Lower leg skin (tissue), 3 donors: ENCODE measurements around the gene SRMS.

Source experiments
- CTCF ChIP-seq, 3 donors: fragments of 450-650 bp; IDR thresholded peaks; one replicate each; pipeline ENCODE4 v1.5.1; 2016; ENCODE audit warnings: antibody characterized with exemption in 3 of 3, mild to moderate bottlenecking in 3 of 3, moderate library complexity in 2 of 3
- POLR2A ChIP-seq, 2 donors: fragments of 450-650 bp; IDR thresholded peaks; one replicate each; pipeline ENCODE4 v1.6.1; 2016 to 2017; ENCODE audit warnings: antibody characterized with exemption in 2 of 2, mild to moderate bottlenecking in 1 of 2, moderate library complexity in 1 of 2

- TF ChIP-seq CTCF (IDR thresholded peaks at IDR 0.05) (no peak), POLR2A (IDR thresholded peaks at IDR 0.05) (no peak)
Measured at GRCh38 chr20:63570281-63571086, 22.9 kb upstream of the SRMS start.
